Suprapubic skin (tissue), 4 donors: ENCODE measurements around the gene GRPEL1. TPM values are rescaled to one million over a fixed set of nuclear protein-coding genes. Genes with fewer than 3 reads are reported as not detected.
A peak's percentile ranks its signal among the peaks of the same experiment; 100 is the strongest.

Experiments used
- DNase-seq, 2 donors: peaks; one replicate each; pipeline ENCODE4 v3.0.0-alpha.2; 2019; ENCODE audit warnings: low spot score in 2 of 2
- H3K27ac ChIP-seq: fragments of 200-600 bp; sonication (generic); one replicate; pipeline ENCODE4 v1.5.1; 2019
- H3K27me3 ChIP-seq: fragments of 200-600 bp; sonication (generic); one replicate; pipeline ENCODE4 v1.5.1; 2019
- H3K36me3 ChIP-seq: fragments of 200-600 bp; sonication (generic); one replicate; pipeline ENCODE4 v1.5.1; 2019
- H3K4me1 ChIP-seq: fragments of 200-600 bp; sonication (generic); one replicate; pipeline ENCODE4 v1.5.1; 2019
- H3K4me3 ChIP-seq: fragments of 200-600 bp; sonication (generic); one replicate; pipeline ENCODE4 v1.5.1; 2019; ENCODE audit warnings: mild to moderate bottlenecking
- H3K9me3 ChIP-seq: fragments of 200-600 bp; sonication (generic); one replicate; pipeline ENCODE4 v1.5.1; 2019
- CTCF ChIP-seq, 2 donors: fragments of 200-600 bp in 1 of 2; fragments of 450-650 bp in 1 of 2; sonication (generic) in 1 of 2; IDR thresholded peaks; one replicate each; pipeline ENCODE4 v1.5.1; 2016 to 2019; ENCODE audit warnings: antibody characterized with exemption in 2 of 2, mild to moderate bottlenecking in 1 of 2, moderate library complexity in 1 of 2
- EP300 ChIP-seq: sonication (generic); formaldehyde crosslinking; IDR thresholded peaks from one replicate; pipeline ENCODE4 v1.6.1; 2017; ENCODE audit warnings: antibody characterized with exemption
- POLR2A ChIP-seq, 2 donors: fragments of 450-650 bp; IDR thresholded peaks; one replicate each; pipeline ENCODE4 v1.6.1; 2017; ENCODE audit warnings: antibody characterized with exemption in 2 of 2, mild to moderate bottlenecking in 2 of 2, moderate library complexity in 2 of 2
- POLR2AphosphoS5 ChIP-seq, 3 donors: sonication (generic); formaldehyde crosslinking; IDR thresholded peaks; one replicate each; pipeline ENCODE4 v1.6.1; 2017; ENCODE audit warnings: antibody characterized with exemption in 3 of 3
- WGBS: methylation state at CpG from one replicate; pipeline ENCODE4 v1.1.5; 2018; 5-methylcytosine and 5-hydroxymethylcytosine counted together
- total RNA-seq, 4 donors: library from RNA; depleted of rRNA; stranded (reverse); fragments of >200 nt; gene quantifications; one replicate each; pipeline ENCODE4 v1.1.0, GENCODE V29; 2016

GRPEL1 gene
- total RNA-seq, 4 donors from 2014 or later, result 18.2 to 32.4 (median 25.3) TPM

GRCh38 chr4:7066493-7066892, 1.4 kb downstream of the GRPEL1 start:
- H3K4me3 ChIP-seq, result peak overlapping the region; percentile 90

GRCh38 chr4:7066006-7066405, 1.9 kb downstream of the GRPEL1 start:
- TF ChIP-seq CTCF (IDR thresholded peaks at IDR 0.05) (no peak), POLR2AphosphoS5 (IDR thresholded peaks at IDR 0.05) (no peak), EP300 (no peak), POLR2A (IDR thresholded peaks at IDR 0.05) (no peak)
- no peak overlapping the region for H3K27ac ChIP-seq
- no peaks in the 10 kb centered on the region for H3K27me3 ChIP-seq
- 97% methylated on average over 11 of the region's 11 CpGs for WGBS
- H3K9me3 ChIP-seq, result no peaks in the 10 kb centered on the region
- H3K4me1 ChIP-seq, result peaks cover 33% of the 10 kb centered on the region
- DNase-seq, result peak in 1 of 2 donors; percentile 41
- peaks cover 31% of the 10 kb centered on the region for H3K36me3 ChIP-seq
- H3K4me3 ChIP-seq, result no peak overlapping the region

More at GRCh38 chr4:7066493-7066892, 1.4 kb downstream of the GRPEL1 start:
- H3K36me3 ChIP-seq, result peaks cover 26% of the 10 kb centered on the region
- peaks cover 33% of the 10 kb centered on the region for H3K4me1 ChIP-seq
- DNase-seq, result peak in 1 of 2 donors; percentile 53
- H3K27ac ChIP-seq, result no peak overlapping the region
- H3K9me3 ChIP-seq, result no peaks in the 10 kb centered on the region
- no peaks in the 10 kb centered on the region for H3K27me3 ChIP-seq
- TF ChIP-seq POLR2A (IDR thresholded peaks at IDR 0.05), result no peak
- TF ChIP-seq POLR2AphosphoS5 (IDR thresholded peaks at IDR 0.05), result no peak
- no peak for TF ChIP-seq EP300
- TF ChIP-seq CTCF (IDR thresholded peaks at IDR 0.05), result no peak
- 90% methylated on average over 4 of the region's 4 CpGs for WGBS

- WGBS, result 76% methylated on average over 4 of the region's 4 CpGs
- Histone ChIP-seq H3K36me3 (peaks cover 54% of the 10 kb centered on the region), H3K27me3 (no peaks in the 10 kb centered on the region), H3K27ac (no peak overlapping the region), H3K9me3 (no peaks in the 10 kb centered on the region), H3K4me1 (peaks cover 18% of the 10 kb centered on the region), H3K4me3 (no peak overlapping the region)
- peak in 1 of 2 donors; percentile 67 for DNase-seq
- no peak for TF ChIP-seq CTCF (IDR thresholded peaks at IDR 0.05)
- TF ChIP-seq POLR2A (IDR thresholded peaks at IDR 0.05), result no peak
- TF ChIP-seq POLR2AphosphoS5 (IDR thresholded peaks at IDR 0.05), result no peak
- no peak for TF ChIP-seq EP300
These were observed 4.5 kb downstream of the GRPEL1 start for GRCh38 chr4:7063362-7063761.

GRCh38 chr4:7062816-7063215, 5.0 kb downstream of the GRPEL1 start:
- no peaks in the 10 kb centered on the region for H3K27me3 ChIP-seq
- no peaks in the 10 kb centered on the region for H3K9me3 ChIP-seq
- TF ChIP-seq POLR2AphosphoS5 (IDR thresholded peaks at IDR 0.05) (no peak), EP300 (no peak), POLR2A (IDR thresholded peaks at IDR 0.05) (no peak), CTCF (IDR thresholded peaks at IDR 0.05) (no peak)
- peaks cover 18% of the 10 kb centered on the region for H3K4me1 ChIP-seq
- peaks cover 54% of the 10 kb centered on the region for H3K36me3 ChIP-seq
- 95% methylated on average over 4 of the region's 4 CpGs for WGBS
- DNase-seq, result no peak
- no peak overlapping the region for H3K27ac ChIP-seq
- H3K4me3 ChIP-seq, result no peak overlapping the region

GRCh38 chr4:7061815-7062214, 6.0 kb downstream of the GRPEL1 start:
- TF ChIP-seq POLR2A (IDR thresholded peaks at IDR 0.05), result no peak
- no peak for TF ChIP-seq EP300
- no peak for TF ChIP-seq POLR2AphosphoS5 (IDR thresholded peaks at IDR 0.05)
- TF ChIP-seq CTCF (IDR thresholded peaks at IDR 0.05), result no peak
- DNase-seq, result peak in 1 of 2 donors; percentile 31
- 92% methylated on average over 6 of the region's 6 CpGs for WGBS
- Histone ChIP-seq H3K4me1 (peaks cover 14% of the 10 kb centered on the region), H3K9me3 (no peaks in the 10 kb centered on the region), H3K36me3 (peaks cover 57% of the 10 kb centered on the region), H3K4me3 (no peak overlapping the region), H3K27me3 (no peaks in the 10 kb centered on the region), H3K27ac (no peak overlapping the region)
